A549 (cell line): Measurements from ENCODE around the gene ITGB1. TPM values are rescaled to one million over a fixed set of nuclear protein-coding genes. Genes with fewer than 3 reads are reported as not detected.

Source experiments
- ATAC-seq, 2 experiments: fragments of 200-7000 bp in 1 of 2; fragments of >200 bp in 1 of 2; cut with Nextera tagmentation in 1 of 2; cut with Tn5 transposase in 1 of 2; 3 replicates each; pipeline versions ENCODE4 v1.8.0 to v1.9.1; 2018 to 2020; ENCODE audit warnings: mild to moderate bottlenecking in 1 of 2, moderate library complexity in 1 of 2
- CTCF ChIA-PET: fragments of 300-600 bp; sonication (Branson Sonifier 250); formaldehyde crosslinking; extraction: SDS; loops from one replicate; lab custom pipeline; 2021; ENCODE audit warnings: antibody characterized with exemption, inconsistent platforms; lab: Yijun Ruan, JAX
- POLR2A ChIA-PET: fragments of 350-600 bp; formaldehyde crosslinking; extraction: SDS; loops from one replicate; lab custom pipeline; 2021; ENCODE audit warnings: antibody characterized with exemption, inconsistent platforms; lab: Yijun Ruan, JAX
- DNase-seq, 2 experiments: peaks; one replicate each; pipeline versions ENCODE4 v3.0.0 to v3.0.0-alpha.2; 2011 to 2016; ENCODE audit warnings: low read depth in 1 of 2, low spot score in 1 of 2
- FAIRE-seq: peaks from 2 replicates; lab custom pipeline; 2011; peaks lifted over from hg19 to GRCh38; lab: Jason Lieb, UNC
- H3K27ac ChIP-seq, 2 experiments: fragments of >200 bp; sonication (Bioruptor Twin); formaldehyde crosslinking; 3 replicates each; pipeline ENCODE4 v1.5.1; 2016 to 2017
- H3K4me1 ChIP-seq: fragments of >200 bp; sonication (Bioruptor Twin); formaldehyde crosslinking; 3 replicates; pipeline ENCODE4 v1.6.1; 2016
- H3K4me2 ChIP-seq: fragments of >200 bp; sonication (Bioruptor Twin); formaldehyde crosslinking; 3 replicates; pipeline ENCODE4 v1.6.1; 2016
- H3K4me3 ChIP-seq: fragments of >200 bp; sonication (Bioruptor Twin); formaldehyde crosslinking; 3 replicates; pipeline ENCODE4 v1.5.1; 2016
- H3K9me3 ChIP-seq: fragments of >200 bp; sonication (Bioruptor Twin); formaldehyde crosslinking; 3 replicates; pipeline ENCODE4 v1.6.1; 2016
- ATOH8 ChIP-seq: fragments of 250-450 bp; sonication (Bioruptor Pico); IDR thresholded peaks from 2 replicates; pipeline ENCODE4 v1.5.0; 2020; ENCODE audit warnings: low read depth, mild to moderate bottlenecking, moderate library complexity
- BCL3 ChIP-seq: fragments of >200 bp; sonication (Bioruptor Twin); formaldehyde crosslinking; IDR thresholded peaks from 3 replicates; pipeline ENCODE4 v1.6.1; 2016
- E2F6 ChIP-seq: IDR thresholded peaks from 2 replicates; pipeline ENCODE4 v1.6.1; 2012; ENCODE audit warnings: low read depth, borderline replicate concordance
- EHF ChIP-seq: fragments of 250-450 bp; sonication (Bioruptor Pico); IDR thresholded peaks from 2 replicates; pipeline ENCODE4 v1.5.0; 2020; ENCODE audit warnings: mild to moderate bottlenecking
- ELK1 ChIP-seq: fragments of 150-350 bp; IDR thresholded peaks from 2 replicates; pipeline ENCODE4 v1.6.1; 2014; ENCODE audit warnings: low read depth, mild to moderate bottlenecking, low read length
- JUNB ChIP-seq: fragments of >200 bp; sonication (Bioruptor Twin); formaldehyde crosslinking; IDR thresholded peaks from 2 replicates; pipeline ENCODE4 v1.6.1; 2016
- KDM1A ChIP-seq: fragments of 200-600 bp; sonication (generic); IDR thresholded peaks from 2 replicates; pipeline ENCODE4 v1.6.1; 2016; ENCODE audit warnings: low read depth, mild to moderate bottlenecking
- MAFK ChIP-seq: fragments of 450-650 bp; IDR thresholded peaks from 2 replicates; pipeline ENCODE4 v1.6.1; 2014; ENCODE audit not compliant: partially characterized antibody
- NPAS2 ChIP-seq: fragments of 250-450 bp; sonication (Bioruptor Pico); IDR thresholded peaks from 2 replicates; pipeline ENCODE4 v1.8.0; 2022; ENCODE audit warnings: mild to moderate bottlenecking, moderate library complexity, borderline replicate concordance
- RARB ChIP-seq: fragments of 250-450 bp; sonication (Bioruptor Pico); IDR thresholded peaks from 2 replicates; pipeline ENCODE4 v1.8.0; 2021; ENCODE audit warnings: mild to moderate bottlenecking, moderate library complexity
- RCOR1 ChIP-seq: fragments of 150-350 bp; IDR thresholded peaks from 2 replicates; pipeline ENCODE4 v1.6.1; 2014; ENCODE audit warnings: antibody characterized with exemption, low read length, low read depth
- TP53 ChIP-seq: fragments of 250-450 bp; sonication (Bioruptor Pico); IDR thresholded peaks from 2 replicates; pipeline ENCODE4 v1.5.0; 2021; ENCODE audit warnings: mild to moderate bottlenecking, moderate library complexity
- USF2 ChIP-seq: fragments of 450-650 bp; IDR thresholded peaks from 2 replicates; pipeline ENCODE4 v1.6.1; 2014; ENCODE audit warnings: antibody characterized with exemption
- ZFP36 ChIP-seq: fragments of 450-650 bp; IDR thresholded peaks from 2 replicates; pipeline ENCODE4 v1.6.1; 2014; ENCODE audit warnings: borderline replicate concordance; ENCODE audit not compliant: partially characterized antibody
- ZNF302 ChIP-seq: fragments of 250-450 bp; sonication (Bioruptor Pico); IDR thresholded peaks from 2 replicates; pipeline ENCODE4 v1.9.0; 2021; ENCODE audit warnings: inconsistent platforms, mild to moderate bottlenecking, moderate library complexity
- ZSCAN20 ChIP-seq: fragments of 250-450 bp; sonication (Bioruptor Pico); IDR thresholded peaks from 2 replicates; pipeline ENCODE4 v1.8.0; 2022; ENCODE audit warnings: mild to moderate bottlenecking, moderate library complexity
- WGBS: methylation state at CpG from one replicate; pipeline ENCODE4 v1.1.6; 2017; ENCODE audit errors: missing lambda C conversion rate; 5-methylcytosine and 5-hydroxymethylcytosine counted together
- polyA plus RNA-seq, 4 experiments: library from polyadenylated mRNA; depleted of rRNA in 3 of 4; stranded (reverse); fragments of >200 nt; fragmentation: RNase III in 1 of 4; extraction: RNeasy Plus Mini Kit Qiagen cat#74134 plus additional on column Dnase treatment in 1 of 4; gene quantifications; 2 replicates in 3 of 4; 3 replicates in 1 of 4; pipeline ENCODE4 v1.2.3, GENCODE V29; 2011 to 2017
- TF ChIP-seq, protein P1 (sequence below): fragments of 200-600 bp; sonication (generic); IDR thresholded peaks from 2 replicates; pipeline ENCODE4 v1.6.1; 2016; ENCODE audit warnings: antibody characterized with exemption, mild to moderate bottlenecking, moderate library complexity
- TF ChIP-seq, protein P2 (sequence below): IDR thresholded peaks from 2 replicates; pipeline ENCODE4 v1.6.1; 2012

The ITGB1 gene
- polyA plus RNA-seq, 2 of the 4 experiments (the other 2 are of a cell fraction) = 1,270 to 2,408 TPM

- Histone ChIP-seq H3K4me1 (no peaks in the 10 kb centered on the region), H3K9me3 (no peaks in the 10 kb centered on the region), H3K4me2 (no peak overlapping the region), H3K4me3 (no peak overlapping the region), H3K27ac (no peak overlapping the region)
- FAIRE-seq (no peak), DNase-seq (no peak), ATAC-seq (no peak)
- ChIA-PET POLR2A (no interaction called here), CTCF (interaction anchor here (0.6 kb wide), 2 partner anchors 56 to 421 kb away, joined by 3 to 5 read pairs; no protein-coding TSS in a partner anchor)
- WGBS = 68% methylated on average over 1 of the region's 1 CpG
- no peak for TF ChIP-seq ZSCAN20 (CRISPR knock-in tag)
- no peak for TF ChIP-seq NPAS2
- TF ChIP-seq ATOH8 = no peak
- no peak for TF ChIP-seq BCL3
- TF ChIP-seq KDM1A = no peak
- no peak for TF ChIP-seq TP53 (CRISPR knock-in tag)
- no peak for TF ChIP-seq EHF (CRISPR knock-in tag)
- no peak for TF ChIP-seq ZFP36
- no peak for TF ChIP-seq MAFK
- no peak for TF ChIP-seq E2F6
- no peak for TF ChIP-seq RCOR1
- TF ChIP-seq, protein P1, sequence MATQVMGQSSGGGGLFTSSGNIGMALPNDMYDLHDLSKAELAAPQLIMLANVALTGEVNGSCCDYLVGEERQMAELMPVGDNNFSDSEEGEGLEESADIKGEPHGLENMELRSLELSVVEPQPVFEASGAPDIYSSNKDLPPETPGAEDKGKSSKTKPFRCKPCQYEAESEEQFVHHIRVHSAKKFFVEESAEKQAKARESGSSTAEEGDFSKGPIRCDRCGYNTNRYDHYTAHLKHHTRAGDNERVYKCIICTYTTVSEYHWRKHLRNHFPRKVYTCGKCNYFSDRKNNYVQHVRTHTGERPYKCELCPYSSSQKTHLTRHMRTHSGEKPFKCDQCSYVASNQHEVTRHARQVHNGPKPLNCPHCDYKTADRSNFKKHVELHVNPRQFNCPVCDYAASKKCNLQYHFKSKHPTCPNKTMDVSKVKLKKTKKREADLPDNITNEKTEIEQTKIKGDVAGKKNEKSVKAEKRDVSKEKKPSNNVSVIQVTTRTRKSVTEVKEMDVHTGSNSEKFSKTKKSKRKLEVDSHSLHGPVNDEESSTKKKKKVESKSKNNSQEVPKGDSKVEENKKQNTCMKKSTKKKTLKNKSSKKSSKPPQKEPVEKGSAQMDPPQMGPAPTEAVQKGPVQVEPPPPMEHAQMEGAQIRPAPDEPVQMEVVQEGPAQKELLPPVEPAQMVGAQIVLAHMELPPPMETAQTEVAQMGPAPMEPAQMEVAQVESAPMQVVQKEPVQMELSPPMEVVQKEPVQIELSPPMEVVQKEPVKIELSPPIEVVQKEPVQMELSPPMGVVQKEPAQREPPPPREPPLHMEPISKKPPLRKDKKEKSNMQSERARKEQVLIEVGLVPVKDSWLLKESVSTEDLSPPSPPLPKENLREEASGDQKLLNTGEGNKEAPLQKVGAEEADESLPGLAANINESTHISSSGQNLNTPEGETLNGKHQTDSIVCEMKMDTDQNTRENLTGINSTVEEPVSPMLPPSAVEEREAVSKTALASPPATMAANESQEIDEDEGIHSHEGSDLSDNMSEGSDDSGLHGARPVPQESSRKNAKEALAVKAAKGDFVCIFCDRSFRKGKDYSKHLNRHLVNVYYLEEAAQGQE = no peak
- TF ChIP-seq RARB (CRISPR knock-in tag) = no peak
- TF ChIP-seq, protein P2, sequence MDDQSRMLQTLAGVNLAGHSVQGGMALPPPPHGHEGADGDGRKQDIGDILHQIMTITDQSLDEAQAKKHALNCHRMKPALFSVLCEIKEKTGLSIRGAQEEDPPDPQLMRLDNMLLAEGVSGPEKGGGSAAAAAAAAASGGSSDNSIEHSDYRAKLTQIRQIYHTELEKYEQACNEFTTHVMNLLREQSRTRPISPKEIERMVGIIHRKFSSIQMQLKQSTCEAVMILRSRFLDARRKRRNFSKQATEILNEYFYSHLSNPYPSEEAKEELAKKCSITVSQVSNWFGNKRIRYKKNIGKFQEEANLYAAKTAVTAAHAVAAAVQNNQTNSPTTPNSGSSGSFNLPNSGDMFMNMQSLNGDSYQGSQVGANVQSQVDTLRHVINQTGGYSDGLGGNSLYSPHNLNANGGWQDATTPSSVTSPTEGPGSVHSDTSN = no peak
- TF ChIP-seq ZNF302 (CRISPR knock-in tag) = no peak
- no peak for TF ChIP-seq USF2
- TF ChIP-seq ELK1 = no peak
- no peak for TF ChIP-seq JUNB
These were observed 92.9 kb downstream of the ITGB1 start for GRCh38 chr10:32865170-32865569.
